Heart right ventricle (tissue), 16 donors: ENCODE data around the gene CACNA2D1. TPM values are rescaled to one million over a fixed set of nuclear protein-coding genes. Genes with fewer than 3 reads are reported as not detected.

Experiments used
- ATAC-seq, 8 donors: fragments of 200-7000 bp; cut with Tn5 transposase; one replicate each; pipeline ENCODE4 v1.9.1; 2020; ENCODE audit warnings: mild to moderate bottlenecking in 8 of 8, moderate library complexity in 8 of 8, moderate number of reproducible peaks in 1 of 8
- DNase-seq, 2 donors: peaks; one replicate each; pipeline ENCODE4 v3.0.0-alpha.2; 2020
- H3K27ac ChIP-seq, 10 donors: fragments of 200-600 bp; sonication (generic) in 2 of 10; one replicate each; pipeline versions ENCODE4 v1.5.0 to v1.8.0; 2020 to 2022; ENCODE audit warnings: mild to moderate bottlenecking in 3 of 10
- H3K27me3 ChIP-seq, 7 donors: fragments of 200-600 bp; one replicate each; pipeline ENCODE4 v1.8.0; 2021 to 2022; ENCODE audit warnings: mild to moderate bottlenecking in 2 of 7
- H3K36me3 ChIP-seq, 9 donors: fragments of 200-600 bp; sonication (generic) in 1 of 9; one replicate each; pipeline versions ENCODE4 v1.5.0 to v1.8.0; 2020 to 2022; ENCODE audit warnings: mild to moderate bottlenecking in 2 of 9
- H3K4me1 ChIP-seq, 9 donors: fragments of 200-600 bp; sonication (generic) in 1 of 9; one replicate each; pipeline versions ENCODE4 v1.5.0 to v1.8.0; 2020 to 2022; ENCODE audit warnings: mild to moderate bottlenecking in 4 of 9
- H3K4me3 ChIP-seq, 10 donors: fragments of 200-600 bp; sonication (generic) in 2 of 10; one replicate each; pipeline versions ENCODE4 v1.5.0 to v1.8.0; 2020 to 2022; ENCODE audit warnings: mild to moderate bottlenecking in 7 of 10, moderate library complexity in 2 of 10
- H3K9me3 ChIP-seq, 11 donors: fragments of 200-600 bp in 10 of 11; sonication (generic) in 2 of 11; one replicate each; pipeline versions ENCODE4 v1.5.0 to v1.8.0; 2013 to 2022; ENCODE audit warnings: mild to moderate bottlenecking in 2 of 11, control low read depth in 1 of 11, moderate library complexity in 1 of 11
- WGBS, 2 donors: extraction: QIAGEN DNeasy Blood & Tissue Kit; methylation state at CpG; one replicate each; pipeline ENCODE4 v1.1.7; 2013; ENCODE audit warnings: inconsistent platforms in 1 of 2; 5-methylcytosine and 5-hydroxymethylcytosine counted together
- intact Hi-C, 10 donors: fragments of 100-400 bp; cut with DNase I; formaldehyde crosslinking; loops; one replicate each; pipeline versions ENCODE4 v1.11.1 to v1.14.2; 2022
- polyA plus RNA-seq, 2 donors: library from polyadenylated mRNA; stranded (reverse); fragments of 200-250 nt; gene quantifications; one replicate each; pipeline ENCODE4 v1.2.3, GENCODE V29; 2013
- total RNA-seq, 10 donors: library from RNA; stranded (reverse); fragmentation: NEBNext Ultra II Directional in 3 of 10; extraction: Animal tissue kit (Norgen Biotek cat#: 25700) in 3 of 10; gene quantifications; one replicate each; pipeline versions ENCODE4 v1.2.1 to v1.2.4, GENCODE V29; 2021 to 2023
- TF ChIP-seq, protein P1 (sequence below), 9 donors: fragments of 200-600 bp; sonication (generic) in 2 of 9; IDR thresholded peaks; one replicate each; pipeline versions ENCODE4 v1.5.0 to v1.8.0; 2021 to 2022; ENCODE audit warnings: antibody characterized with exemption in 9 of 9, mild to moderate bottlenecking in 5 of 9, moderate library complexity in 1 of 9
- donor health status: Arrhythmogenic right ventricular cardiomyopathy.
- donor health status: ischemic (EF 13 %, LVEDD 7.1; RV severe dilation, severe dysfunction).
- donor health status: healthy with polysubstance abuse.
- donor health status: DM: no; HTN: yes; CAD: no.
- donor health status: DM: no; HTN: no; CAD: no.
- donor health status: ischemic (EF 25% LVEDD 6.9; RV normal size, moderate dysfunction).
- donor health status: ischemic (EF 25% LVEDD 5.7; RV mildly dilated, moderate dysfunction).
- donor health status: healthy.
- donor health status: DM: yes; HTN: yes; CAD: no.
- donor health status: Ischemic cardiomyopathy.
- donor health status: ischemic (EF 35%, LVEDD 5.7; RV mildly dilated, moderate dysfunction).
- donor health status: nonischemic (EF 11% LVEDD 7.7; RV severe dilation, severe dysfunction).
- donor health status: DM: yes; HTN: yes; CAD: no.
- donor health status: PGD.
- donor health status: ischemic (EF 29% LVEDD 5.4; RV normal size, mild dysfunction).
- donor health status: nonischemic (EF 23%, LVEDD 6.1; RV moderate dilation, normal function).

CACNA2D1 gene
- total and polyA plus RNA-seq, 12 donors: 7.0 to 131 (median 69.3) TPM

DNA sequence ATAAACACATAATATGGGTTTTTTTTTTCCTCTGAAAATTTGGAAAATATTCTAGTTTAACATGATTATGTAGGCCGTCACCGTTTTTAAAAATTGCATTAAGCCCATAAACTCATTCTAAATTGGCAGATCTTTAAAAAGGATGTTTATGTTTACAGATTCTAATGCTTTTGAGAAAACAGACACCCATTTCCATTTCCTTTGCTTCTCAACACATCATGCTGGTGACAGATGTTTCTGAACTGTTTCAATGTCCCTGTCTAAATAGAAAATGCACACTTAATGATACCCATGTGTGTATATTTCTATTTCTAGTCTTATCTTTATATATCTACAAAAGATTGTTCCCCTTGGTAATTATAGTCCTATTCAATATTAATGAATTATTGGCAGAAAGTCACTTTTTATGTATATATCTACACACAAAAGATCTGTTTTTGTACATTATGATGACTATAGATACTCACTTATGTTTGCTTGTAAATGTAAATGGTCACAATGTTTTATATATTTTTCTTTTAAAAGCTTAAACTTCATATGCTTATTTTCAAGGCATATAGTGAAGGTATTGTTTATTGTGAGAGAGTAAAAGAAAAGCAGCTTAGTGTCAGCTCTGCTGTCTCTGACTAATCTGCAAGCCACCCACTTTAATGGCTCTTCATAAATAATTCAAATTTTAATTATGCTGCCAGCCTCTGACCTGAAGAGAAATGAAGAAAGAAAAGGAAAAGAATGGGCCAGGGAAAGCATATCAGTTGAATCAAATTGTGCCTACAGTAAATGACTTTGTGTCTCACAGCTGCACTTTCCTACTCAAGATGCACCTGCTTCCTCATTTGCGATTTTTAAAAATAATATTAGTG is 179.4 kb downstream of the CACNA2D1 start:
- intact Hi-C loops: no loop called here
- H3K36me3 ChIP-seq: no peaks in the 10 kb centered on the region
- whole genome bisulfite sequencing, 2 donors: 71 to 74% methylated on average over 3 of the region's 3 CpGs
- no peak overlapping the region for H3K4me3 ChIP-seq
- TF ChIP-seq, protein P1, sequence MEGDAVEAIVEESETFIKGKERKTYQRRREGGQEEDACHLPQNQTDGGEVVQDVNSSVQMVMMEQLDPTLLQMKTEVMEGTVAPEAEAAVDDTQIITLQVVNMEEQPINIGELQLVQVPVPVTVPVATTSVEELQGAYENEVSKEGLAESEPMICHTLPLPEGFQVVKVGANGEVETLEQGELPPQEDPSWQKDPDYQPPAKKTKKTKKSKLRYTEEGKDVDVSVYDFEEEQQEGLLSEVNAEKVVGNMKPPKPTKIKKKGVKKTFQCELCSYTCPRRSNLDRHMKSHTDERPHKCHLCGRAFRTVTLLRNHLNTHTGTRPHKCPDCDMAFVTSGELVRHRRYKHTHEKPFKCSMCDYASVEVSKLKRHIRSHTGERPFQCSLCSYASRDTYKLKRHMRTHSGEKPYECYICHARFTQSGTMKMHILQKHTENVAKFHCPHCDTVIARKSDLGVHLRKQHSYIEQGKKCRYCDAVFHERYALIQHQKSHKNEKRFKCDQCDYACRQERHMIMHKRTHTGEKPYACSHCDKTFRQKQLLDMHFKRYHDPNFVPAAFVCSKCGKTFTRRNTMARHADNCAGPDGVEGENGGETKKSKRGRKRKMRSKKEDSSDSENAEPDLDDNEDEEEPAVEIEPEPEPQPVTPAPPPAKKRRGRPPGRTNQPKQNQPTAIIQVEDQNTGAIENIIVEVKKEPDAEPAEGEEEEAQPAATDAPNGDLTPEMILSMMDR (IDR thresholded peaks at IDR 0.05): no peak
- no peak overlapping the region for H3K27ac ChIP-seq
- no peaks in the 10 kb centered on the region for H3K9me3 ChIP-seq
- ATAC-seq: no peak
- DNase-seq: no peak
- H3K4me1 ChIP-seq: peaks cover 0 to 43% (median 18%) of the 10 kb centered on the region in 9 donors
- no peaks in the 10 kb centered on the region for H3K27me3 ChIP-seq

DNA sequence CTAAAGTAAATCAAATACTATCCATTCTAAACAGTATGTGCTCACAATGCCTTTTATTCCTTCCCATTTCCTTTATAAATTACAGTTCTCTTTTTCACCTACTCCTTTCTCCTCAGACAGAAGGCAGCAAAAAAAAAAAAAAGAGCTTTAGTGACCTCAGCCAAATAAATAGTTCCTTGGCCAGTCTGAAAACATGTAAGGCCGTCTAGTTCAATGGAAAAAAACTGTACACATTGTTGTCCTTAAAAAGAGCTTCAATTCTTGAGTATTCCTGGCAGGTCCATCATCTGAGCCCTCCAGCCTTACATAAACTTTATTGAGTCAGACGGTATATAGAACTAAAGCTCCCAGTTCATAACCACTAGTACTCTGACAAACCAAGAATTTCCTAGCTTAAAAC is 185.4 kb downstream of the CACNA2D1 start:
- H3K27me3 ChIP-seq: no peaks in the 10 kb centered on the region
- H3K4me1 ChIP-seq: peaks cover 0 to 23% (median 16%) of the 10 kb centered on the region in 9 donors
- DNase-seq: no peak
- no peak overlapping the region for H3K4me3 ChIP-seq
- no peaks in the 10 kb centered on the region for H3K36me3 ChIP-seq
- WGBS, 2 donors: 42 to 53% methylated on average over 2 of the region's 2 CpGs
- H3K27ac ChIP-seq: peak overlapping the region in 1 of 10 donors; percentile 29
- intact Hi-C loops: no loop called here
- peak in 2 of 8 donors; percentile 27 to 48 for ATAC-seq
- no peaks in the 10 kb centered on the region for H3K9me3 ChIP-seq
- TF ChIP-seq, protein P1 (IDR thresholded peaks at IDR 0.05): no peak

DNA sequence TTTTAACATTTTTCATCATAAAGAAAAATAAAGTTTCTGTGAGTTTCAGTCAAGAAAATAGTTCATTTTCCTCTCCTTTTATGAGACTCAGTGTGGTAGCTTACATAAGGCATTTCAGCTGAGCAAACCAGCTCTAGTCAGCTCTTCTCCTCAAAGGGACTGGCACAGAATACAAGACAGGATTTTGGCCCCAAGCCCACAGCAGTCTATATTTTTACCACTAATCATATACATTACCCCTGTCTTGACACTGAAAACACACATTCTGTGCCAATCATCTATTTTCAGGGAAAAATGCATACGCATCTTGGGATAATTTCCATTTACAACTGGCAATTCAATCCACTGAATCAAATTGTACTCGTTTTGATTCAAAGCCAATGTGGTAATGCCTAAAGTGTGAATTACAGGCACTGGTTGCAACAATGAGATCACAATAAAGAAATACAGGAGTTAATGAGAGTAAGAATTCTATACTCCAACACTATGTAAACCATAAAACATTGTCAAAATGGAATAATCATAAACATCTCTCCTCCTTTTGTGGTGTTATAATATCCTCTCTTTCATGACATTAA is 186.4 kb downstream of the CACNA2D1 start:
- H3K27ac ChIP-seq: no peak overlapping the region
- no peaks in the 10 kb centered on the region for H3K27me3 ChIP-seq
- no peaks in the 10 kb centered on the region for H3K9me3 ChIP-seq
- TF ChIP-seq, protein P1 (IDR thresholded peaks at IDR 0.05): no peak
- WGBS, 2 donors: 74 to 76% methylated on average over 2 of the region's 2 CpGs
- ATAC-seq: peak in 2 of 8 donors; percentile 38 to 55
- intact Hi-C loops: no loop called here
- H3K4me3 ChIP-seq: no peak overlapping the region
- H3K36me3 ChIP-seq: no peaks in the 10 kb centered on the region
- DNase-seq: no peak
- H3K4me1 ChIP-seq: peaks cover 0 to 33% (median 16%) of the 10 kb centered on the region in 9 donors

DNA sequence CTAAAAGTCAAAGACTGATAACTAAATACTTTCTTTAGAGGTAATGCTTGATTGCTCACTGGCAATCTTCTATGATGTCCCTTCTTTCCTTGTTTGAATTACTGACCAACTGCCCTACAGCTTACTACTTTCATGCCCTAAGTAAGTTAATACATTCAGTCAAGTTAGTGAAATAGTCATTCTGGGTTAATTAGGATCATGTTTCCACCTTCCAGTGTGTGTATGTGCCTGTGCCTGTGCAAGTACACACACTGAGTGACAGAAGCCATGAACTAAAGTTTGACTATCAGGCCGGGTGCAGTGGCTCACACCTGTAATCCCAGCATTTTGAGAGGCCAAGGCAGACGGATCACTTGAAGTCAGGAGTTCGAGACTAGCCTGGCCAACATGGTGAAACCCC is 187.9 kb downstream of the CACNA2D1 start:
- ATAC-seq (no peak), DNase-seq (no peak)
- no peaks in the 10 kb centered on the region for H3K9me3 ChIP-seq
- TF ChIP-seq, protein P1 (IDR thresholded peaks at IDR 0.05): no peak
- 79 to 94% methylated on average over 3 of the region's 3 CpGs for WGBS, 2 donors
- intact Hi-C loops: no loop called here
- H3K27me3 ChIP-seq: no peaks in the 10 kb centered on the region
- H3K27ac ChIP-seq: no peak overlapping the region
- peaks cover 0 to 39% (median 16%) of the 10 kb centered on the region in 9 donors for H3K4me1 ChIP-seq
- no peak overlapping the region for H3K4me3 ChIP-seq
- H3K36me3 ChIP-seq: no peaks in the 10 kb centered on the region
